H1 (cell line): ENCODE results near the gene P2RX2. TPM values are rescaled to one million over a fixed set of nuclear protein-coding genes. Genes with fewer than 3 reads are reported as not detected.

Source experiments
- polyA plus RNA-seq, 7 experiments: library from polyadenylated mRNA; depleted of rRNA in 3 of 7; stranded (reverse) in 5 of 7; unstranded in 2 of 7; fragments of >200 nt in 5 of 7; fragments of 200-250 nt in 2 of 7; gene quantifications; 1 replicate in 5 of 7; 2 replicates in 1 of 7; 4 replicates in 1 of 7; pipeline versions ENCODE4 v1.2.1 to v1.2.3, GENCODE V29; 2011 to 2013; ENCODE audit warnings: missing spikeins in 2 of 7, mixed read lengths in 2 of 7
- total RNA-seq: library from RNA; stranded (reverse); fragmentation: NEBNext Ultra II Directional; extraction: Animal tissue kit (Norgen Biotek cat#: 25700); gene quantifications from 2 replicates; pipeline ENCODE4 v1.2.1, GENCODE V29; 2021
- TF ChIP-seq, protein P1 (sequence below): fragments of 300-600 bp; sonication (generic); IDR thresholded peaks from 2 replicates; pipeline ENCODE4 v1.7.1; 2012; ENCODE audit warnings: low read length, moderate library complexity, mild to moderate bottlenecking, inconsistent platforms; ENCODE audit not compliant: insufficient replicate concordance

P2RX2 gene
- total and polyA plus RNA-seq, 2 of the 8 experiments (the other 6 are each of a cell fraction or from before 2014, with no cell fraction given) = 0.84 to 2.2 TPM

DNA sequence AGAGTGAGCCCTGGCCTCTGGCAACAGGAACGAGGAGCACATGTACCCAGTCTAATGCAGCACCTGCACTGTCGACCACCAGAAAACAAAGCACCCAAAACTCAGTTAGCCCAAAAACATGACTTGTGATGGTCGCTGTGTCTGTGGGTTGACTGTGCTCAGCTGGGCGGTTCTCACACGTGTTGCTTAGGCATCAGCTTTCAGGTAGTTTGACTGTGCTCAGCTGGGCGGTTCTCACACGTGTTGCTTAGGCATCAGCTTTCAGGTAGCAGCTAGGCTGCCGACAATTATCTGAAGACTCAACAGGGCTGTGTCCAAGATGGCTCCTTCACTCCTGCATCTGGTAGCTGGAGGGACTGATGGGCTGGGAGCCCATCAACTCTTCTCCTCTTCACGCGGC, 7.0 kb upstream of the P2RX2 start (continued):
- TF ChIP-seq, protein P1, sequence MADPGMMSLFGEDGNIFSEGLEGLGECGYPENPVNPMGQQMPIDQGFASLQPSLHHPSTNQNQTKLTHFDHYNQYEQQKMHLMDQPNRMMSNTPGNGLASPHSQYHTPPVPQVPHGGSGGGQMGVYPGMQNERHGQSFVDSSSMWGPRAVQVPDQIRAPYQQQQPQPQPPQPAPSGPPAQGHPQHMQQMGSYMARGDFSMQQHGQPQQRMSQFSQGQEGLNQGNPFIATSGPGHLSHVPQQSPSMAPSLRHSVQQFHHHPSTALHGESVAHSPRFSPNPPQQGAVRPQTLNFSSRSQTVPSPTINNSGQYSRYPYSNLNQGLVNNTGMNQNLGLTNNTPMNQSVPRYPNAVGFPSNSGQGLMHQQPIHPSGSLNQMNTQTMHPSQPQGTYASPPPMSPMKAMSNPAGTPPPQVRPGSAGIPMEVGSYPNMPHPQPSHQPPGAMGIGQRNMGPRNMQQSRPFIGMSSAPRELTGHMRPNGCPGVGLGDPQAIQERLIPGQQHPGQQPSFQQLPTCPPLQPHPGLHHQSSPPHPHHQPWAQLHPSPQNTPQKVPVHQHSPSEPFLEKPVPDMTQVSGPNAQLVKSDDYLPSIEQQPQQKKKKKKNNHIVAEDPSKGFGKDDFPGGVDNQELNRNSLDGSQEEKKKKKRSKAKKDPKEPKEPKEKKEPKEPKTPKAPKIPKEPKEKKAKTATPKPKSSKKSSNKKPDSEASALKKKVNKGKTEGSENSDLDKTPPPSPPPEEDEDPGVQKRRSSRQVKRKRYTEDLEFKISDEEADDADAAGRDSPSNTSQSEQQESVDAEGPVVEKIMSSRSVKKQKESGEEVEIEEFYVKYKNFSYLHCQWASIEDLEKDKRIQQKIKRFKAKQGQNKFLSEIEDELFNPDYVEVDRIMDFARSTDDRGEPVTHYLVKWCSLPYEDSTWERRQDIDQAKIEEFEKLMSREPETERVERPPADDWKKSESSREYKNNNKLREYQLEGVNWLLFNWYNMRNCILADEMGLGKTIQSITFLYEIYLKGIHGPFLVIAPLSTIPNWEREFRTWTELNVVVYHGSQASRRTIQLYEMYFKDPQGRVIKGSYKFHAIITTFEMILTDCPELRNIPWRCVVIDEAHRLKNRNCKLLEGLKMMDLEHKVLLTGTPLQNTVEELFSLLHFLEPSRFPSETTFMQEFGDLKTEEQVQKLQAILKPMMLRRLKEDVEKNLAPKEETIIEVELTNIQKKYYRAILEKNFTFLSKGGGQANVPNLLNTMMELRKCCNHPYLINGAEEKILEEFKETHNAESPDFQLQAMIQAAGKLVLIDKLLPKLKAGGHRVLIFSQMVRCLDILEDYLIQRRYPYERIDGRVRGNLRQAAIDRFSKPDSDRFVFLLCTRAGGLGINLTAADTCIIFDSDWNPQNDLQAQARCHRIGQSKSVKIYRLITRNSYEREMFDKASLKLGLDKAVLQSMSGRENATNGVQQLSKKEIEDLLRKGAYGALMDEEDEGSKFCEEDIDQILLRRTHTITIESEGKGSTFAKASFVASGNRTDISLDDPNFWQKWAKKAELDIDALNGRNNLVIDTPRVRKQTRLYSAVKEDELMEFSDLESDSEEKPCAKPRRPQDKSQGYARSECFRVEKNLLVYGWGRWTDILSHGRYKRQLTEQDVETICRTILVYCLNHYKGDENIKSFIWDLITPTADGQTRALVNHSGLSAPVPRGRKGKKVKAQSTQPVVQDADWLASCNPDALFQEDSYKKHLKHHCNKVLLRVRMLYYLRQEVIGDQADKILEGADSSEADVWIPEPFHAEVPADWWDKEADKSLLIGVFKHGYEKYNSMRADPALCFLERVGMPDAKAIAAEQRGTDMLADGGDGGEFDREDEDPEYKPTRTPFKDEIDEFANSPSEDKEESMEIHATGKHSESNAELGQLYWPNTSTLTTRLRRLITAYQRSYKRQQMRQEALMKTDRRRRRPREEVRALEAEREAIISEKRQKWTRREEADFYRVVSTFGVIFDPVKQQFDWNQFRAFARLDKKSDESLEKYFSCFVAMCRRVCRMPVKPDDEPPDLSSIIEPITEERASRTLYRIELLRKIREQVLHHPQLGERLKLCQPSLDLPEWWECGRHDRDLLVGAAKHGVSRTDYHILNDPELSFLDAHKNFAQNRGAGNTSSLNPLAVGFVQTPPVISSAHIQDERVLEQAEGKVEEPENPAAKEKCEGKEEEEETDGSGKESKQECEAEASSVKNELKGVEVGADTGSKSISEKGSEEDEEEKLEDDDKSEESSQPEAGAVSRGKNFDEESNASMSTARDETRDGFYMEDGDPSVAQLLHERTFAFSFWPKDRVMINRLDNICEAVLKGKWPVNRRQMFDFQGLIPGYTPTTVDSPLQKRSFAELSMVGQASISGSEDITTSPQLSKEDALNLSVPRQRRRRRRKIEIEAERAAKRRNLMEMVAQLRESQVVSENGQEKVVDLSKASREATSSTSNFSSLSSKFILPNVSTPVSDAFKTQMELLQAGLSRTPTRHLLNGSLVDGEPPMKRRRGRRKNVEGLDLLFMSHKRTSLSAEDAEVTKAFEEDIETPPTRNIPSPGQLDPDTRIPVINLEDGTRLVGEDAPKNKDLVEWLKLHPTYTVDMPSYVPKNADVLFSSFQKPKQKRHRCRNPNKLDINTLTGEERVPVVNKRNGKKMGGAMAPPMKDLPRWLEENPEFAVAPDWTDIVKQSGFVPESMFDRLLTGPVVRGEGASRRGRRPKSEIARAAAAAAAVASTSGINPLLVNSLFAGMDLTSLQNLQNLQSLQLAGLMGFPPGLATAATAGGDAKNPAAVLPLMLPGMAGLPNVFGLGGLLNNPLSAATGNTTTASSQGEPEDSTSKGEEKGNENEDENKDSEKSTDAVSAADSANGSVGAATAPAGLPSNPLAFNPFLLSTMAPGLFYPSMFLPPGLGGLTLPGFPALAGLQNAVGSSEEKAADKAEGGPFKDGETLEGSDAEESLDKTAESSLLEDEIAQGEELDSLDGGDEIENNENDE = no peak
